D721Med (cell line): ENCODE results near the gene GRK5.
"Not testable (repeated sequence)": the region's sequence is repeated elsewhere in the genome, so short reads cannot be mapped to it uniquely, and the experiment has no call there.

Source experiments
- DNase-seq: peaks from one replicate; pipeline ENCODE4 v3.0.0; 2011; ENCODE audit warnings: low spot score; ENCODE audit not compliant: insufficient read length
- FAIRE-seq: peaks from 2 replicates; lab custom pipeline; 2011; peaks lifted over from hg19 to GRCh38; lab: Jason Lieb, UNC
- CTCF ChIP-seq: IDR thresholded peaks from 2 replicates; pipeline ENCODE4 v1.5.1; 2012; ENCODE audit warnings: mild to moderate bottlenecking, control low read depth; ENCODE audit not compliant: insufficient read depth; ENCODE audit errors: missing control alignments

The GRK5 gene

DNA sequence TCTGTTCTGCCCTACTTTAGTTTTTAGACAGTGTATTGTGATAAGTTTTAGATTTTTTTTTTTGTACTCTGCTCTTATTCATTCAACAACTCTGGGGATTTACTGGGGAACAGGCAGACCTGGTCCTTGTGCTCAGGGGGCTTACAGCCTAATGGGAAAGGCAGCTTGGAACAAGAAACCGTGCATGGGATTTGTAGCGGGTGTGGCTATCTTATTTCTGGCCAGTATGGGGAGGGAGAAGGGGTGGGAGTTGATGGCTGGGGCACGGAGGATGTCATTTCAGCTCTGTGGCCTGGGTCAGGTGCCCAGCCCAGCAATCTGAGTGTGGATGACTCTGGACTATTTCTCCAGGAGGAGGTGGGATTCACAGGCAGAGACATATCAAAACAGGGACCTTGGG is 47.0 kb downstream of the GRK5 start:
- no peak for TF ChIP-seq CTCF
- FAIRE-seq (no peak), DNase-seq (no peak)

- TF ChIP-seq CTCF = no peak
- FAIRE-seq (no peak), DNase-seq (no peak)
Measured at GRCh38 chr10:119256030-119256429, 48.7 kb downstream of the GRK5 start.

GRCh38 chr10:119256897-119257296 is 49.5 kb downstream of the GRK5 start:
- no peak for TF ChIP-seq CTCF
- no peak for DNase-seq
- no peak for FAIRE-seq

DNA sequence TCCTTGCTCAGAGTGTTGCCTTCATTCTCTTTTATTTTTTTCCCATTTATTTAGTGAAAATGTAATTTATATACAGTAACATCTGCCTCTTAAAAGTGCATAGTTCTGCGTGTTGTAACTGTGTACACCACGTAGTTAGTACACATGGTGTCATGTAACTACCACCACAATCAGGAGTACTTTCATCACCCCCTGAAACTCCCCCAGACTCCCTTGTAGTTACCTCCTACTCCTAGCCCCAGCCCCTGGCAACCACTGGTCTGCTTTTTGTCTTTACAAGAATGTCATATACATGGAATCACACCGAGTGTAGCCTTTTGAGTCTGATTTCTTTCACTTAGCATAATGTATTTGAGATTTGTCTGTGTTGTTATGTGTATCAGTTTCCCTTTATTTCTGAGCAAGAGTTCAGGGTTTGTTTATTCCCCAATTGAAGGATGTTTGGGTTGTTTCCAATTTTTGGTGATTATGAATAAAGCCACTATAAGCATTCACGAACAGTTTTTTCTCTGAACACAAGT is 50.6 kb downstream of the GRK5 start:
- no peak for TF ChIP-seq CTCF
- FAIRE-seq = no peak
- no peak for DNase-seq

DNA sequence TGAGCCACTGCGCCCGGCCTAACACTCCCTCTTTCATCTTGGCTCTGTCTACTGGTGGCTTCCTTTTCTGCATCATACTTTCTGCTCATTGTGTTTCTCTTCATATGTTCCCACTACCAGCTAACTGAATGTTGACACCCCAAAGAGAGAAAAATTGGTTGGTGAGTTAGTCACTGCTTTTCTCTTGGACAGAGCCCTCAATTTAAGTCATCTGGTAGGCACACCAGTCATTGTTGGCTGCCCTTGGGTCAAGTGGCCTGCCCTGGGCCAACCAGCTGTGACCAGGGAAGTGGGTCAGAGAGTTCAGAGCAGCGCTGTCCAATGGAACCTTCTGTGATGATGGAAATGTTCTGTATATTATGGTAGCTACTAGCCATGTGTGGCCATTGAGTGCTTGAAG is 52.0 kb downstream of the GRK5 start:
- no peak for FAIRE-seq
- DNase-seq = no peak
- no peak for TF ChIP-seq CTCF

DNA sequence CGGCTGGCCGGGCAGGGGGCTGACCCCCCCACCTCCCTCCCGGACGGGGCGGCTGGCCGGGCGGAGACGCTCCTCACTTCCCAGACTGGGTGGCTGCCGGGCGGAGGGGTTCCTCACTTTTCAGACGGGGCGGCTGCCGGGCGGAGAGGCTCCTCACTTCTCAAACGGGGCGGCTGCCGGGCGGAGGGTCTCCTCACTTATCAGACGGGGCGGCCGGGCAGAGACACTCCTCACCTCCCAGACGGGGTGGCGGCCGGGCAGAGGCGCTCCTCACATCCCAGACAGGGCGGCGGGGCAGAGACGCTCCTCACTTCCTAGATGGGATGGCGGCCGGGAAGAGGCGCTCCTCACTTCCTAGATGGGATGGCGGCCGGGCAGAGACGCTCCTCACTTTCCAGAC is 53.6 kb downstream of the GRK5 start:
- FAIRE-seq, DNase-seq: not testable (repeated sequence)

GRCh38 chr10:119263951-119264617 is 56.7 kb downstream of the GRK5 start:
- DNase-seq (no peak), FAIRE-seq (no peak)
- no peak for TF ChIP-seq CTCF
